HEK293 (cell line): ENCODE measurements around the gene NPIPB12.
"Not testable (repeated sequence)": the region's sequence is repeated elsewhere in the genome, so short reads cannot be mapped to it uniquely, and the experiment has no call there.

ENCODE experiments used
- CTCF ChIP-seq: fragments of 450-650 bp; formaldehyde crosslinking; IDR thresholded peaks from 2 replicates; pipeline ENCODE4 v1.5.1; 2016; ENCODE audit warnings: missing biosample characterization, missing genetic modification characterization
- REST ChIP-seq: fragments of 450-650 bp; formaldehyde crosslinking; IDR thresholded peaks from 2 replicates; pipeline ENCODE4 v1.5.1; 2016; ENCODE audit warnings: missing biosample characterization, missing genetic modification characterization
- TRIM28 ChIP-seq: IDR thresholded peaks from 2 replicates; pipeline ENCODE4 v1.6.1; 2011; ENCODE audit warnings: low read length, control low read depth, borderline replicate concordance
- ZNF10 ChIP-seq: fragments of 450-650 bp; formaldehyde crosslinking; IDR thresholded peaks from 2 replicates; pipeline ENCODE4 v1.5.1; 2017; ENCODE audit warnings: missing biosample characterization, missing genetic modification characterization
- ZNF146 ChIP-seq: fragments of 450-650 bp; formaldehyde crosslinking; IDR thresholded peaks from 2 replicates; pipeline ENCODE4 v1.5.1; 2016; ENCODE audit warnings: missing biosample characterization, missing genetic modification characterization
- ZNF362 ChIP-seq: fragments of 450-650 bp; formaldehyde crosslinking; IDR thresholded peaks from 2 replicates; pipeline ENCODE4 v1.5.1; 2016; ENCODE audit warnings: missing biosample characterization, missing genetic modification characterization
- ZNF416 ChIP-seq: fragments of 450-650 bp; formaldehyde crosslinking; IDR thresholded peaks from 2 replicates; pipeline ENCODE4 v1.5.1; 2016; ENCODE audit warnings: missing biosample characterization, missing genetic modification characterization
- ZNF707 ChIP-seq: fragments of 450-650 bp; formaldehyde crosslinking; IDR thresholded peaks from 2 replicates; pipeline ENCODE4 v1.5.1; 2016; ENCODE audit warnings: missing biosample characterization, missing genetic modification characterization

DNA sequence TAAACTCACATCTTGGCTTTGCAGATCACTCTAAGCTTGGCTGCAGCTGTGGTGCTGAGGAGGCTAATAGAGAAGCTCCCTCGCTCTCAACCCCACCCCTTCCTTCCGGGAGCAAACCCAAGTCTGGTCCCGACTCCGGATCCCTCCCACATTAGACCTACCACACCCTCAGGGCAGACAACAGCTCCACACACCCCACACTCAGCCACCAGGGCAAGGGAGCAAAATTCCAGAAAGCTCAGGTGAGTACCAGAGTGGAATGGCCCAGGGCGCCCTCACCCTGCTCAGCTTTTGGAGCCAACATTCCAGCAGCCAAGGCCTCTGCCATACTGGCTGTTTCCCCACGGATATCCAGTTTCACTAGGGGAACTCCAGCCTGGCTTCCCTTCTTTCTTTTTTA lies 36.5 kb downstream of the NPIPB12 start:
- TF ChIP-seq ZNF362; CTCF (tag by site-specific recombination); ZNF707 (tag by site-specific recombination); ZNF146 (tag by site-specific recombination); ZNF10 (tag by site-specific recombination); REST (tag by site-specific recombination); ZNF416; TRIM28: not testable (repeated sequence)
